ENCODE measurements around the gene DPH7.

- no peak for TF ChIP-seq CTCF (IDR thresholded peaks at IDR 0.05)
- no peak for TF ChIP-seq POLR2AphosphoS5 (IDR thresholded peaks at IDR 0.05)
- no peak for TF ChIP-seq POLR2A (IDR thresholded peaks at IDR 0.05)
- no peak for TF ChIP-seq EP300 (IDR thresholded peaks at IDR 0.05)
Measured at GRCh38 chr9:137586854-137587253, 8.1 kb upstream of the DPH7 start.

Data from gastroesophageal sphincter (tissue), 3 donors.